SK-N-SH treated with all-trans-retinoic acid at 6 μM for 48 hours (cell line): ENCODE results near the gene CACNA1I.

Experiments
- ATAC-seq: fragments of 200-7000 bp; cut with Tn5 transposase; 3 replicates; pipeline ENCODE4 v1.9.1; 2020; ENCODE audit warnings: mild to moderate bottlenecking, moderate library complexity
- ARNTL ChIP-seq: fragments of 450-650 bp; formaldehyde crosslinking; IDR thresholded peaks from 2 replicates; pipeline ENCODE4 v1.5.0; 2020; ENCODE audit warnings: low read depth, mild to moderate bottlenecking, moderate library complexity, borderline replicate concordance
- BACH2 ChIP-seq: fragments of 250-450 bp; sonication (Bioruptor Pico); IDR thresholded peaks from 2 replicates; pipeline ENCODE4 v1.9.0; 2021; ENCODE audit warnings: mild to moderate bottlenecking, borderline replicate concordance
- CSDC2 ChIP-seq: fragments of 250-450 bp; sonication (Bioruptor Pico); IDR thresholded peaks from 2 replicates; pipeline ENCODE4 v1.5.0; 2020; ENCODE audit warnings: mild to moderate bottlenecking, moderate library complexity
- ESRRG ChIP-seq: fragments of 250-450 bp; sonication (Bioruptor Pico); IDR thresholded peaks from 2 replicates; pipeline ENCODE4 v1.6.1; 2021; ENCODE audit warnings: mild to moderate bottlenecking
- ISL1 ChIP-seq: fragments of 250-450 bp; sonication (Bioruptor Pico); IDR thresholded peaks from 2 replicates; pipeline ENCODE4 v2.1.2; 2022; ENCODE audit warnings: mild to moderate bottlenecking, moderate library complexity
- PATZ1 ChIP-seq: fragments of 250-450 bp; sonication (Bioruptor Pico); IDR thresholded peaks from 2 replicates; pipeline ENCODE4 v1.8.0; 2020; ENCODE audit warnings: mild to moderate bottlenecking, moderate library complexity, borderline replicate concordance
- PPARA ChIP-seq: fragments of 250-450 bp; sonication (Bioruptor Pico); IDR thresholded peaks from 2 replicates; pipeline ENCODE4 v1.5.0; 2020; ENCODE audit warnings: mild to moderate bottlenecking, borderline replicate concordance
- RARB ChIP-seq: fragments of 250-450 bp; sonication (Bioruptor Pico); IDR thresholded peaks from 2 replicates; pipeline ENCODE4 v1.8.0; 2021; ENCODE audit warnings: mild to moderate bottlenecking, moderate library complexity
- SNAI2 ChIP-seq: fragments of 250-450 bp; sonication (Bioruptor Pico); IDR thresholded peaks from 2 replicates; pipeline ENCODE4 v1.5.0; 2020; ENCODE audit warnings: mild to moderate bottlenecking, moderate library complexity
- TCF4 ChIP-seq: fragments of 250-450 bp; sonication (Bioruptor Pico); IDR thresholded peaks from 2 replicates; pipeline ENCODE4 v1.8.0; 2021; ENCODE audit warnings: mild to moderate bottlenecking, moderate library complexity, borderline replicate concordance
- TOX ChIP-seq: fragments of 250-450 bp; sonication (Bioruptor Pico); IDR thresholded peaks from 2 replicates; pipeline ENCODE4 v1.8.0; 2021; ENCODE audit warnings: mild to moderate bottlenecking, moderate library complexity, borderline replicate concordance
- ZC3H10 ChIP-seq: fragments of 250-450 bp; sonication (Bioruptor Pico); IDR thresholded peaks from 2 replicates; pipeline ENCODE4 v1.5.1; 2021; ENCODE audit warnings: mild to moderate bottlenecking, moderate library complexity
- ZFP3 ChIP-seq: fragments of 250-450 bp; sonication (Bioruptor Pico); IDR thresholded peaks from 2 replicates; pipeline ENCODE4 v1.5.0; 2020; ENCODE audit warnings: mild to moderate bottlenecking, moderate library complexity
- ZFP30 ChIP-seq: fragments of 450-650 bp; formaldehyde crosslinking; IDR thresholded peaks from 2 replicates; pipeline ENCODE4 v1.5.0; 2022; ENCODE audit warnings: mild to moderate bottlenecking, moderate library complexity
- ZNF565 ChIP-seq: fragments of 450-650 bp; formaldehyde crosslinking; conservative IDR thresholded peaks from 2 replicates; pipeline ENCODE4 v1.5.0; 2020; ENCODE audit warnings: low read depth, mild to moderate bottlenecking, moderate library complexity
- ZNF70 ChIP-seq: fragments of 450-650 bp; formaldehyde crosslinking; IDR thresholded peaks from 2 replicates; pipeline ENCODE4 v1.5.0; 2020; ENCODE audit warnings: mild to moderate bottlenecking, moderate library complexity
- ZNF8 ChIP-seq: fragments of 450-650 bp; formaldehyde crosslinking; IDR thresholded peaks from 2 replicates; pipeline ENCODE4 v1.5.0; 2020; ENCODE audit warnings: mild to moderate bottlenecking, moderate library complexity
- TF ChIP-seq, protein P1 (sequence below): fragments of 250-450 bp; sonication (Bioruptor Pico); IDR thresholded peaks from 2 replicates; pipeline ENCODE4 v1.5.0; 2020; ENCODE audit warnings: mild to moderate bottlenecking, moderate library complexity
- TF ChIP-seq, protein P2 (sequence below): fragments of 250-450 bp; sonication (Bioruptor Pico); IDR thresholded peaks from 2 replicates; pipeline ENCODE4 v1.5.1; 2021; ENCODE audit warnings: mild to moderate bottlenecking, moderate library complexity
- TF ChIP-seq, protein P3 (sequence below): fragments of 250-450 bp; sonication (Bioruptor Pico); IDR thresholded peaks from 2 replicates; pipeline ENCODE4 v1.8.0; 2021; ENCODE audit warnings: low read depth, mild to moderate bottlenecking, moderate library complexity, borderline replicate concordance

CACNA1I gene

GRCh38 chr22:39593066-39593930, 22.7 kb downstream of the CACNA1I start:
- no peak for TF ChIP-seq ESRRG
- no peak for TF ChIP-seq PPARA
- no peak for TF ChIP-seq BACH2 (CRISPR knock-in tag)
- no peak for TF ChIP-seq TCF4
- TF ChIP-seq ISL1 (CRISPR knock-in tag) = no peak
- TF ChIP-seq RARB = no peak
- TF ChIP-seq ZC3H10 (CRISPR knock-in tag) = no peak
- TF ChIP-seq TOX (CRISPR knock-in tag) = no peak
- TF ChIP-seq, protein P1, sequence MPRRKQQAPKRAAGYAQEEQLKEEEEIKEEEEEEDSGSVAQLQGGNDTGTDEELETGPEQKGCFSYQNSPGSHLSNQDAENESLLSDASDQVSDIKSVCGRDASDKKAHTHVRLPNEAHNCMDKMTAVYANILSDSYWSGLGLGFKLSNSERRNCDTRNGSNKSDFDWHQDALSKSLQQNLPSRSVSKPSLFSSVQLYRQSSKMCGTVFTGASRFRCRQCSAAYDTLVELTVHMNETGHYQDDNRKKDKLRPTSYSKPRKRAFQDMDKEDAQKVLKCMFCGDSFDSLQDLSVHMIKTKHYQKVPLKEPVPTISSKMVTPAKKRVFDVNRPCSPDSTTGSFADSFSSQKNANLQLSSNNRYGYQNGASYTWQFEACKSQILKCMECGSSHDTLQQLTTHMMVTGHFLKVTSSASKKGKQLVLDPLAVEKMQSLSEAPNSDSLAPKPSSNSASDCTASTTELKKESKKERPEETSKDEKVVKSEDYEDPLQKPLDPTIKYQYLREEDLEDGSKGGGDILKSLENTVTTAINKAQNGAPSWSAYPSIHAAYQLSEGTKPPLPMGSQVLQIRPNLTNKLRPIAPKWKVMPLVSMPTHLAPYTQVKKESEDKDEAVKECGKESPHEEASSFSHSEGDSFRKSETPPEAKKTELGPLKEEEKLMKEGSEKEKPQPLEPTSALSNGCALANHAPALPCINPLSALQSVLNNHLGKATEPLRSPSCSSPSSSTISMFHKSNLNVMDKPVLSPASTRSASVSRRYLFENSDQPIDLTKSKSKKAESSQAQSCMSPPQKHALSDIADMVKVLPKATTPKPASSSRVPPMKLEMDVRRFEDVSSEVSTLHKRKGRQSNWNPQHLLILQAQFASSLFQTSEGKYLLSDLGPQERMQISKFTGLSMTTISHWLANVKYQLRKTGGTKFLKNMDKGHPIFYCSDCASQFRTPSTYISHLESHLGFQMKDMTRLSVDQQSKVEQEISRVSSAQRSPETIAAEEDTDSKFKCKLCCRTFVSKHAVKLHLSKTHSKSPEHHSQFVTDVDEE (CRISPR knock-in tag) = no peak
- no peak for TF ChIP-seq ARNTL
- TF ChIP-seq CSDC2 = no peak
- TF ChIP-seq PATZ1 (CRISPR knock-in tag) = no peak
- TF ChIP-seq ZNF565 (CRISPR knock-in tag) = no peak
- TF ChIP-seq ZFP3 = no peak
- TF ChIP-seq, protein P2, sequence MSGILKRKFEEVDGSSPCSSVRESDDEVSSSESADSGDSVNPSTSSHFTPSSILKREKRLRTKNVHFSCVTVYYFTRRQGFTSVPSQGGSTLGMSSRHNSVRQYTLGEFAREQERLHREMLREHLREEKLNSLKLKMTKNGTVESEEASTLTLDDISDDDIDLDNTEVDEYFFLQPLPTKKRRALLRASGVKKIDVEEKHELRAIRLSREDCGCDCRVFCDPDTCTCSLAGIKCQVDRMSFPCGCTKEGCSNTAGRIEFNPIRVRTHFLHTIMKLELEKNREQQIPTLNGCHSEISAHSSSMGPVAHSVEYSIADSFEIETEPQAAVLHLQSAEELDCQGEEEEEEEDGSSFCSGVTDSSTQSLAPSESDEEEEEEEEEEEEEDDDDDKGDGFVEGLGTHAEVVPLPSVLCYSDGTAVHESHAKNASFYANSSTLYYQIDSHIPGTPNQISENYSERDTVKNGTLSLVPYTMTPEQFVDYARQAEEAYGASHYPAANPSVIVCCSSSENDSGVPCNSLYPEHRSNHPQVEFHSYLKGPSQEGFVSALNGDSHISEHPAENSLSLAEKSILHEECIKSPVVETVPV = no peak
- TF ChIP-seq SNAI2 = no peak
- no peak; the same call in 2 of the 3 replicates for ATAC-seq

- TF ChIP-seq ZFP3 = no peak
- TF ChIP-seq BACH2 (CRISPR knock-in tag) = no peak
- TF ChIP-seq TCF4 = no peak
- TF ChIP-seq, protein P1 (CRISPR knock-in tag) = no peak
- ATAC-seq = no peak
These were observed 23.4 kb downstream of the CACNA1I start for GRCh38 chr22:39593931-39594285.

DNA sequence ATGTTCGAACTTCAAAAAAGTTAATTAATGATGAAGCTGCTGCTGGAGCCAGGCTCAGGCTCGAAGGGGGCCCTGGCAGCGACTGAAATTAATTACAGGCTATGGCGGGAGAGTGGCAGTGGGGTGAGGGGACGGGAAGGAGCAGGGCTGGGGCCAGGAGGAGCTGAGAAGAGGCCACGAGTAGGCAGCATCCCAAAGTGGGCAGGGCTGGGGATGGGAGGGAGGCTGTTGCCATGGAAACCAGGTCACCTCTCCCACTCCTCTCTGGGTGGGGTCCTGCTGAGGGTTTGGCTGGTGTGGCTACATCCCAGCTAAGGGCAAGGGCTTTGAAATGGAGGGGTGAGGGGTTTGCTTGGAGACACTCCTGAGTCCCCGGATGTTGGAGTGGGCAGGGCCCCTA, 23.9 kb downstream of the CACNA1I start:
- TF ChIP-seq CSDC2 = no peak
- no peak for TF ChIP-seq ZNF565 (CRISPR knock-in tag)
- TF ChIP-seq ZFP3 = no peak
- no peak for TF ChIP-seq ZFP30 (CRISPR knock-in tag)
- no peak for TF ChIP-seq ISL1 (CRISPR knock-in tag)
- no peak for TF ChIP-seq ARNTL
- TF ChIP-seq ZC3H10 (CRISPR knock-in tag) = no peak
- no peak for TF ChIP-seq ZNF8
- TF ChIP-seq ESRRG = no peak
- TF ChIP-seq TOX (CRISPR knock-in tag) = no peak
- no peak for TF ChIP-seq SNAI2
- TF ChIP-seq TCF4 = no peak
- TF ChIP-seq, protein P3, sequence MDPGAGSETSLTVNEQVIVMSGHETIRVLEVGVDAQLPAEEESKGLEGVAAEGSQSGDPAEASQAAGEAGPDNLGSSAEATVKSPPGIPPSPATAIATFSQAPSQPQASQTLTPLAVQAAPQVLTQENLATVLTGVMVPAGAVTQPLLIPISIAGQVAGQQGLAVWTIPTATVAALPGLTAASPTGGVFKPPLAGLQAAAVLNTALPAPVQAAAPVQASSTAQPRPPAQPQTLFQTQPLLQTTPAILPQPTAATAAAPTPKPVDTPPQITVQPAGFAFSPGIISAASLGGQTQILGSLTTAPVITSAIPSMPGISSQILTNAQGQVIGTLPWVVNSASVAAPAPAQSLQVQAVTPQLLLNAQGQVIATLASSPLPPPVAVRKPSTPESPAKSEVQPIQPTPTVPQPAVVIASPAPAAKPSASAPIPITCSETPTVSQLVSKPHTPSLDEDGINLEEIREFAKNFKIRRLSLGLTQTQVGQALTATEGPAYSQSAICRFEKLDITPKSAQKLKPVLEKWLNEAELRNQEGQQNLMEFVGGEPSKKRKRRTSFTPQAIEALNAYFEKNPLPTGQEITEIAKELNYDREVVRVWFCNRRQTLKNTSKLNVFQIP (CRISPR knock-in tag) = no peak
- TF ChIP-seq, protein P2 = no peak
- TF ChIP-seq, protein P1 (CRISPR knock-in tag) = no peak
- TF ChIP-seq ZNF70 (CRISPR knock-in tag) = no peak
- ATAC-seq = no peak
